K562 (cell line): ENCODE measurements around the gene AKT3. TPM values are rescaled to one million over a fixed set of nuclear protein-coding genes. Genes with fewer than 3 reads are reported as not detected.

Experiments
- ATAC-seq: fragments of 200-7000 bp; cut with Tn5 transposase; 3 replicates; pipeline ENCODE4 v1.9.1; 2020; ENCODE audit warnings: moderate library complexity
- BruUV-seq: library from RNA; stranded (reverse); fragments of 400-500 nt; replicated peaks from 2 replicates; lab custom pipeline; 2021; lab: Mats Ljungman, UMichigan
- CTCF ChIA-PET: fragments of 300-600 bp; formaldehyde crosslinking; extraction: SDS; loops from one replicate; lab custom pipeline; 2021; ENCODE audit warnings: low intra/inter-chr PET ratio; lab: Yijun Ruan, JAX
- POLR2A ChIA-PET: fragments of 300-600, 350-650 bp; sonication (Branson Sonifier 250); formaldehyde crosslinking; extraction: SDS; loops from one replicate; lab custom pipeline; 2021; ENCODE audit warnings: antibody characterized with exemption, inconsistent platforms; lab: Yijun Ruan, JAX
- DNase-seq, 4 experiments: peaks; one replicate each; pipeline versions ENCODE4 v3.0.0 to v3.0.0-alpha.2; 2011 to 2018; ENCODE audit warnings: low spot score in 3 of 4, mixed read lengths in 3 of 4; ENCODE audit errors: extremely low read depth in 1 of 4
- FAIRE-seq: peaks from 2 replicates; lab custom pipeline; 2011; peaks lifted over from hg19 to GRCh38; lab: Jason Lieb, UNC
- H2AFZ ChIP-seq: 2 replicates; pipeline ENCODE4 v1.6.0; 2011; ENCODE audit warnings: low read depth, low read length, control low read depth, inconsistent platforms
- H3K27ac ChIP-seq: fragments of 200-600 bp; 3 replicates; pipeline ENCODE4 v1.8.0; 2011; ENCODE audit warnings: low read depth, mild to moderate bottlenecking, control low read depth, inconsistent platforms, low read length, moderate library complexity, mixed read lengths; ENCODE audit errors: extremely low read depth
- H3K27me3 ChIP-seq, 2 experiments: fragments of 300-600 bp in 1 of 2; 2 replicates in 1 of 2; 3 replicates in 1 of 2; pipeline versions ENCODE4 v1.6.0 to v1.8.0; 2011; ENCODE audit warnings: inconsistent platforms in 2 of 2, low read length in 2 of 2, mild to moderate bottlenecking in 1 of 2, mixed read lengths in 1 of 2, moderate library complexity in 1 of 2; ENCODE audit not compliant: control insufficient read depth in 2 of 2, insufficient read depth in 2 of 2
- H3K36me3 ChIP-seq: fragments of 300-600 bp; 3 replicates; pipeline ENCODE4 v1.8.0; 2011; ENCODE audit warnings: mild to moderate bottlenecking, low read length, inconsistent platforms; ENCODE audit not compliant: control insufficient read depth, insufficient read depth
- H3K4me1 ChIP-seq, 2 experiments: fragments of 200-600 bp in 1 of 2; replicated peaks in 1 of 2; 2 replicates in 1 of 2; 3 replicates in 1 of 2; pipeline versions ENCODE4 v1.5.1 to v1.8.0; 2011; ENCODE audit warnings: inconsistent platforms in 2 of 2, low read length in 2 of 2, mild to moderate bottlenecking in 1 of 2, mixed read lengths in 1 of 2, moderate library complexity in 1 of 2; ENCODE audit not compliant: control insufficient read depth in 2 of 2, insufficient read depth in 2 of 2
- H3K4me2 ChIP-seq: 2 replicates; pipeline ENCODE4 v1.6.1; 2011; ENCODE audit warnings: low read length, control low read depth, inconsistent platforms, mixed read lengths; ENCODE audit not compliant: insufficient read depth
- H3K4me3 ChIP-seq: fragments of 200-600 bp; sonication (generic), shearing (Covaris generic); 2 replicates; pipeline ENCODE4 v1.5.1; 2016; ENCODE audit warnings: control low read depth, inconsistent platforms
- H3K79me2 ChIP-seq: fragments of 200-600 bp; 3 replicates; pipeline ENCODE4 v1.8.0; 2011; ENCODE audit warnings: low read length, inconsistent platforms; ENCODE audit not compliant: control insufficient read depth, insufficient read depth
- H3K9ac ChIP-seq, 2 experiments: 2 replicates each; pipeline versions ENCODE4 v1.6.0 to v1.6.1; 2011; ENCODE audit warnings: low read depth in 2 of 2, low read length in 2 of 2, control low read depth in 1 of 2, inconsistent platforms in 1 of 2, mild to moderate bottlenecking in 1 of 2, mixed read lengths in 1 of 2; ENCODE audit not compliant: insufficient read depth in 1 of 2
- H3K9me1 ChIP-seq: one replicate; pipeline ENCODE4 v1.6.0; 2011; ENCODE audit warnings: inconsistent platforms, mild to moderate bottlenecking, low read length, moderate library complexity; ENCODE audit not compliant: control insufficient read depth, insufficient read depth
- H3K9me3 ChIP-seq: replicated peaks from 2 replicates; pipeline ENCODE4 v1.5.1; 2011; ENCODE audit warnings: low read depth, low read length, inconsistent platforms; ENCODE audit not compliant: control insufficient read depth, insufficient read depth
- H4K20me1 ChIP-seq: replicated peaks from 2 replicates; pipeline ENCODE4 v1.6.1; 2011; ENCODE audit warnings: low read length, inconsistent platforms, mixed read lengths; ENCODE audit not compliant: control insufficient read depth, insufficient read depth
- CBX5 ChIP-seq: IDR thresholded peaks from 2 replicates; pipeline ENCODE4 v1.6.1; 2014; ENCODE audit warnings: low read depth, borderline replicate concordance
- NFE2 ChIP-seq: IDR thresholded peaks from 2 replicates; pipeline ENCODE4 v1.6.1; 2014; ENCODE audit warnings: antibody characterized with exemption, low read depth
- PRDM10 ChIP-seq: fragments of 450-650 bp; IDR thresholded peaks from 2 replicates; pipeline ENCODE4 v1.6.1; 2018; ENCODE audit not compliant: partially characterized antibody
- SP2 ChIP-seq: IDR thresholded peaks from 2 replicates; pipeline ENCODE4 v1.6.1; 2011; ENCODE audit warnings: mild to moderate bottlenecking, low read depth, low read length, moderate library complexity; ENCODE audit not compliant: poor library complexity, severe bottlenecking; ENCODE audit errors: extremely low read depth
- ZFP91 ChIP-seq: sonication (generic); formaldehyde crosslinking; IDR thresholded peaks from 2 replicates; pipeline ENCODE4 v1.8.0; 2022; ENCODE audit warnings: mild to moderate bottlenecking, missing genetic modification reagents
- WGBS: fragments of 100-300 bp; shearing (Covaris generic); methylation state at CpG from one replicate; pipeline ENCODE4 v1.1.6; 2016; ENCODE audit warnings: low coverage, mixed read lengths; ENCODE audit not compliant: insufficient coverage; ENCODE audit errors: missing lambda C conversion rate; 5-methylcytosine and 5-hydroxymethylcytosine counted together
- in situ Hi-C: fragments of 300-500 bp; cut with MboI; formaldehyde crosslinking; loops from 4 replicates; pipeline ENCODE4 v1.15.0; 2018; ENCODE audit warnings: inconsistent platforms, mixed read lengths
- intact Hi-C: fragments of 100-400 bp; cut with micrococcal nuclease; formaldehyde crosslinking; loops from 2 replicates; pipeline ENCODE4 v1.14.2; 2022
- polyA plus RNA-seq, 8 experiments: library from polyadenylated mRNA; depleted of rRNA in 4 of 8; stranded (reverse) in 5 of 8; unstranded in 3 of 8; fragments of >200 nt; fragmentation: Nextera tagmentation in 2 of 8; fragmentation: Illumina TruSeq in 1 of 8; extraction: Ambion mirVana in 2 of 8; extraction: Trizol in 1 of 8; gene quantifications; 2 replicates each; pipeline versions ENCODE4 v1.2.1 to v1.2.3, GENCODE V29; 2011 to 2014; ENCODE audit warnings: inconsistent platforms in 1 of 8, missing spikeins in 1 of 8
- total RNA-seq, 7 experiments: library from RNA; depleted of rRNA in 6 of 7; stranded (reverse); fragments of >200 nt in 6 of 7; fragmentation: Illumina TruSeq in 2 of 7; extraction: Trizol in 2 of 7; gene quantifications; 2 replicates each; pipeline versions ENCODE4 v1.2.1 to v1.2.3, GENCODE V29; 2011 to 2021; ENCODE audit warnings: low replicate concordance in 1 of 7

The AKT3 gene
- total and polyA plus RNA-seq, 9 of the 15 experiments (the other 6 are each of a cell fraction or from before 2014, with no cell fraction given) = 0.04 to 0.54 (median 0.18) TPM; not detected in 1

- no peak overlapping the region for H3K4me3 ChIP-seq
- H3K27ac ChIP-seq = no peak overlapping the region
- 0% methylated on average over 7 of the region's 7 CpGs for WGBS
- no peak for ATAC-seq
- no peak for DNase-seq
- CTCF ChIA-PET = no interaction called here
- no peaks in the 10 kb centered on the region for H3K27me3 ChIP-seq
- POLR2A ChIA-PET = interaction anchor here (0.6 kb wide), 1 partner anchor 37 kb away, joined by 3 read pairs; no protein-coding TSS in a partner anchor
- H3K79me2 ChIP-seq = no peaks in the 10 kb centered on the region
- no peak overlapping the region for H3K4me2 ChIP-seq
- H3K9me1 ChIP-seq = no peaks in the 10 kb centered on the region
- H3K4me1 ChIP-seq = no peaks in the 10 kb centered on the region
- H4K20me1 ChIP-seq = no peaks in the 10 kb centered on the region
- FAIRE-seq = no peak
- TF ChIP-seq CBX5 (no peak), ZFP91 (no peak), NFE2 (no peak), SP2 (no peak), PRDM10 (peak; percentile 87)
- no peaks in the 10 kb centered on the region for H3K36me3 ChIP-seq
- H2AFZ ChIP-seq = no peak overlapping the region
- no TSS peak for BruUV-seq
- in situ Hi-C loops (no loop called here), intact Hi-C loops (no loop called here)
- H3K9ac ChIP-seq = no peak overlapping the region
- no peaks in the 10 kb centered on the region for H3K9me3 ChIP-seq
Measured at GRCh38 chr1:243542739-243543415, 307.2 kb downstream of the AKT3 start.
